Stimulated activated CD8-positive, alpha-beta memory T cell treated with anti-CD3 and anti-CD28 coated beads, Interleukin-7, amount 100 ng/mL, for 4 hours (primary cell): ENCODE results near the gene SYMPK.

Source experiments
- DNase-seq, 2 donors: peaks; one replicate each; pipeline ENCODE4 v3.0.0-alpha.2; 2020; ENCODE audit warnings: low read depth in 2 of 2

SYMPK gene

GRCh38 chr19:45866400-45867176 is 3.6 kb upstream of the SYMPK start:
- no peak for DNase-seq

- DNase-seq = no peak
Observed at GRCh38 chr19:45865269-45865948, 2.5 kb upstream of the SYMPK start.

- DNase-seq = no peak
Observed at GRCh38 chr19:45864629-45865082, 1.7 kb upstream of the SYMPK start.

GRCh38 chr19:45863840-45864628 is 1.1 kb upstream of the SYMPK start, which contains the start of gene FOXA3:
Gene FOXA3 (plus strand): TSS chr19:45864326. CDS start chr19:45864457, 131 bp downstream.
- peak in 1 of 2 donors; percentile 45 for DNase-seq

- DNase-seq = no peak
Observed at GRCh38 chr19:45863335-45863839, 440 bp upstream of the SYMPK start.

GRCh38 chr19:45862271-45862563 is 730 bp downstream of the SYMPK start:
- DNase-seq = no peak

- no peak for DNase-seq
Observed at GRCh38 chr19:45860359-45861259, 2.3 kb downstream of the SYMPK start.

DNA sequence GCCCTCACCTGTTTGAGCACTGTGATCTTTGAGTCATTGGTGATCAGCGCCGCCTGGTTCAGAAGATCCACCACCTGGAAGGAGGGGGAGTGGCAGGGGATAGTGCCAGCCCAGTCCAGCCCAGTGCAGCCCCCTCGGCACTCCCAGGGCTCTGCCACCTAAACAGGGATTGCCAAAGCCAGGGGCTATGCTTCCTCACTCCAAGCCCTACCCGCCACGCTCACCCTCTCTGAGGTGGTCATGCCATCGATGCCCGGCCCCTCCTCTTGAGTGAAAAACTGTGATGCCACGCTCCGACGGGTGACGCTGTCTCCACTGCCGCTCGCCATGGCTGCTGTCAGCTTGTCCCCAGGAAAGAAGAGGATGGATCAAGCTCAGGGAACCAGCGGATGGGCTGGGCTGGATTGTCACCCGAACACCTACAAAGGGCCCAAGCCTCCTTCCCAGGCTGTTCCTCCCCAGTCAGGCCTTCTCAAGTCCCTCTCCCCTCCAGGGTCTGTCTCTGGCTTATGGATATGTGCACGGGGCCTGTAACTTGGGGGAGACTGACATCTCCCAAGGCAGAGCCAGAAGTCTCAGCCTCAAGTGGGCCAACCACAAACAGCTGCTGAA is 8.7 kb downstream of the SYMPK start:
- no peak for DNase-seq

GRCh38 chr19:45852983-45853382 is 10.0 kb downstream of the SYMPK start:
- no peak for DNase-seq

- no peak for DNase-seq
Observed at GRCh38 chr19:45852145-45852750, 10.7 kb downstream of the SYMPK start.

DNA sequence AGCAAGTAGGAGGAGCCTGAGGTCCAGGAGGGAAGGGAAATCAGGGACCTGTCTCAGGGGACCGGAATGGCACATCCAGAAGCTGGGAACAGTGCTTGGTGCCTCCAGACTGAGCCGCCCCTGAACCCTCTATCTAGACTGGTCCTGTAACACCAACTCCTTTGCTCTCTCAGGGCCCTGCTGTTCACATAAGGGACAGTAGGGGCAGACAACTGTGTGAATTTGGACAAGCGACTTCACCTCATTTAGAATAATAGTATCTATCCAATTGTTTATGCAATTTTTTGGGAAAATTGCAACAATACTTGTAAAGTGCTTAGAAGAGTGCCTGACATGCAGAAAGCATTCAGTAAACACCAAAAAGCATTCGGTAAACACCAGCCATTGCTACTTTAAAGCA is 14.0 kb downstream of the SYMPK start:
- DNase-seq = no peak

DNA sequence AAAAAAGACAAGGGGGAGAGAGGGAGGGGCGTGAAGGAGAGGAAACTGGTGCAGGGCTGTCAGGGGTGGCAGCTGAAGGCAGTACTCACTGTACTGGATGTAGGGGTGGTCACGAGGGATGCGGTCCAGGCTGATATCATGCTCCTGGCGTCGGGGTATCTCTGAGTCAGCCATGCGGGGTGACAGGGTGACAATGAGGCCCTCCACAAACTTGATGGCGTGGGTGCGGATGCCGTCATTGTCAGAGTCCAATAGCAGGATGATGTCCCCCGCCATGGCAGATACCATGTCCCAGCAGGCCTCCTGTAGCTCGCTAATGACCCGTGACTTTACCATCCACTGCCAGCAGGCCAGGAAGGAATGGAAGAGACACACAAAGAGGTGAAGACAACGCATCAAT is 15.3 kb downstream of the SYMPK start:
- no peak for DNase-seq

DNA sequence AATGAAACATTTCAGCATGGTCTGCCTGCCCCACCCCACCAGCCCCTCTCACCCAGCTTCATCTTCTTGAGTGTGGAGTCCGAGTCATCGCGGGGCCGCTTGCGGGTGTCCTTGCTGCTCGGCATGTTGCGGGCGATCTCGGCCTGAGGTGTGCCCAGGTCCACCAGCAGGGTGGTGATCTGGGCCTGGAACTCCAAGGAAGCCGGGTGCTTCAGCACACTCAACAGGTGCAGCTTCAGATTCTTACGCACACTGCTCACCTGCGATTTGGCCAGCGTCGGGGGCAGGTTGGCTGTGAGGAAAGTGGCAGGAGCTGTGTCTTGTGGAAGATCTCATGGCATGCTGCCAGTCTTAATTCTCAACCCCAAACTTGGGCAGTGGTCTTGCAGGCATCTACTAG is 20.7 kb downstream of the SYMPK start:
- no peak for DNase-seq

GRCh38 chr19:45834970-45835369 is 28.0 kb downstream of the SYMPK start:
- DNase-seq = no peak

DNA sequence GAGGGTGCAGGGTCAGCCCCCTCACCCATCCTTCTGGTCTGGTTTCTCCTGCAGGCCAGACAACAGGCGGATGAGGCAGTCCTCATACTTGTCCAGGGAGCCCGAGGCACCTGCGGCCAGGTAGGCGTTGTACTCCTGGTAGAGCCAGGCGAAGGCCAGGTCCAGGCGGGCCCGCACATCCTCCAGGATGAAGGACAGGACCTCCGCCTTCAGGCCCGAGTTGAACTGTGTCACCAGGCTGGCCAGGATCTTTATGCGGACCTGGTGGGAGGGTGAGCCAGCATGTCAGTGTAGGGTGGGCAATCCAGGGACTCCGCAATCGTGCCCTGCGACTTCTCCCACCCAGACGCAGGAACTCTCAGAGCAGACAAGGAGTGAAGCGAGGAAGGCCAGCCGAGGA is 34.0 kb downstream of the SYMPK start:
- no peak for DNase-seq

DNA sequence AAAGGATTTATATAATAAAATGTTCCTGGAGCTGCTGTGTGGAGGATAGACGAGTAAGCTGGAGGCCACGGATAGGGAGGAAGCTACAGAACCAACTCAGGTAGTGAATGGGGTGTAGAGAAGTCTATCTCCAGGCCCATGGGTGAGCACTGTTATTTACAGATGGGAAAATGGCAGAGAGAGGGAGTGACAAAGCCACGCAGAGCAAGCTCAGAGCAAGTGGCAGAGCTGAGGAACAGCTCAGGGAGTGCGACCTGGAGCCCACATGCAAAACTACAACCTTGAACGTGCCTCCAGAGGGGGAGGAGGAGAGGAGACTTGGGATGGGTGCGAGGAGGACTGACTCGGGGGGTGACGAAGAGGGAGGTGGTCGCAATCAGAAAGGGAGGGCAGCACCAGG is 34.4 kb downstream of the SYMPK start:
- no peak for DNase-seq

DNA sequence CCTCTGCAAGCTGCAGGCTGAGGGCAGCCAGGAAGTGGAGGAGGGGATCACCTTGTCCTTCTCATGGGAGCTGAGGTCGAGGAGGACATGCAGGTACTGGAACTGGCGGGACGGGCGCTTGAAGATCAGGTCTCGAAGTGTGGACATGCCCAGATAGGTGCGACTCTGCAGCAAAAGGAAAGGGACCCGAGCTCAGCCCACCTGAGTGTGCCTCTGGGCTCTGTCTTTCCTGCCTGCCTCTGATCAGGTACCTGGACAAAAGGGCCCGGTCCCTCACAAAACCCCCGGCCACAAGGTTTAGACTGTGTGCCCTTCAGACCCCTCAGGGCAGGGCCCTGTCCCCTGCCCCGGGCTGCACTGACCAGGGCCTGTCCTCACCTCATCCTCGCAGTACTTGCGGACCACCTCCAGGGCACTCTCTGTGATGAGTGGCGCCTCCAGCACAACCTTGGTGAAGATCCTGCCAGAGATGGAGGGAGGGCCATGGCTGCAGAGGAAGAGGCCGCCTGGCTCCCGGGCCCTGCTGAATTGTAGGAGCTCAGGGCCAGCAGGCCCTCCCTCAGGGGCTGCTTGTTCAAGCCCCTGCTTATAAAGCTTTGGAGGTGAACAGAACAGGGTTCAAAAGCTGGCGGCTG is 35.4 kb downstream of the SYMPK start:
- DNase-seq = no peak

DNA sequence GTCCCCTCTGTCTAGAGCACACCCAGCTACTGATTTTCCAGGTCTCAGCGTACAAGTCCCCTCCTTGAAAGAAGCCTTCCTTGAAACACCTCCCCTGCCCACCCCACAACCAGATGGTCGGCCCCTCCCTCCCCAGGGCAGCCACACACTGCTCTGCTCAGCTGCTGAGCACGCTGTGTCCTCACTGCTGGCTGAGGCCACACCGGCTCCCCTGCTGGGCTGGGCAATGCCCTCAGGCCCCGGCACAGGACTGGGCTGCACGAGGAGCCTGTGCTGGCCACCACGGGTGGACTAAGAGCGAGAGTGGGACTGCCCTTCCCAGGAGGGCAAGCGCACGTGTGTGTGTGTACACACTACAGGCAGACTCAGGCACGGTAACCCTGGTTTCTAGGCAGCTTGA is 36.0 kb downstream of the SYMPK start:
- no peak for DNase-seq

DNA sequence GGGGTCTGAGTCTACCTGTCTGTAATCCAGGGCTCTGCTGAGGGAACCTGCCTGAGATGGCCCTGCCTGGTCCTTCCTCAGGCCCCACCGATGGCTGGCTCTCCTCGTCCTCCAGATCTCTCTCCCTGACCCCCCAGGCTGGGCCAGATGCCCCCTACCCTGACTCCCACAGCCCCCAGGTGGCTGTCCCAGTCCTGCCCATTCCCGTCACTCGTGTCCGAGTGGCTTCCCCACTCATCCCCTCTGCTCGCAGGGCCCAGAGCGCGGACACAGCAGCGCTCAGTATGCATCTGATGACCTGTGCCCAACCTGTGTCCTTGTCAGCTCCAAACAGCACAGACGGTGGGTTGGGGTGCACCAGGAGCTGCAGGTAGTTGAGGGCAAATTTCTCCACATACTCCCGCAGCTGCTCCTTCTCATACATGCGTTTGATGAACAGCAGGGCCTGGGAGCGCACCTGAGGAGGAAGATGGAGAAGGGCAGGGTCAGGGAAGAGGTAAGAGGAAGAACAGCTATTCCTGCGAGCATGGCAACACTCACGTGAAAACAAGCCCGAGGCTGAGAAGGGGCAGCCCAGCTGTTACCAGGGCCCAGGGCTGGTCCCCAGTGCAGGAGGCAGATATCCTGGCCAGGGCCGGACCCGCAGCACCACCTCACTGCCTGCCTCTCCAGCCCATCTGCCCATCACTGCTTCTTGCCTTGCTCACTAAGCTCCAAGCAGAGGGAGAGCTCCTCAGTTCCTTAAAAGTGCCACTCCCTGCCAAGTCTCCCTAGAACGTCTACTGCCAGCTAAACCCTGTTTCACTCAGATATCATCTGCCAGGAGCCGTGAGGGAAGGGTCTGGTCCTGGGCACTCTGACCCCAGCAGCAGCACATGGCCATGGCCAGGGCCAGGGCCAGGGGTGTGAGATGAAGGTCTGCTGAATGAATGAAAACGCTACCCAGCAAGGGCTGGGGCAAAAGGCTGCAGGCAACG is 36.7 kb downstream of the SYMPK start:
- DNase-seq = no peak
